VCaP (cell line): ENCODE results near the gene CAMK2B.

Experiments used
- H3K27ac ChIP-seq: fragments of 450-650 bp; 2 replicates; pipeline ENCODE4 v1.5.1; 2017
- TF ChIP-seq, protein P1 (sequence below): fragments of 450-650 bp; conservative IDR thresholded peaks from 2 replicates; pipeline ENCODE4 v1.5.1; 2017; ENCODE audit warnings: mild to moderate bottlenecking, moderate library complexity

The CAMK2B gene

DNA sequence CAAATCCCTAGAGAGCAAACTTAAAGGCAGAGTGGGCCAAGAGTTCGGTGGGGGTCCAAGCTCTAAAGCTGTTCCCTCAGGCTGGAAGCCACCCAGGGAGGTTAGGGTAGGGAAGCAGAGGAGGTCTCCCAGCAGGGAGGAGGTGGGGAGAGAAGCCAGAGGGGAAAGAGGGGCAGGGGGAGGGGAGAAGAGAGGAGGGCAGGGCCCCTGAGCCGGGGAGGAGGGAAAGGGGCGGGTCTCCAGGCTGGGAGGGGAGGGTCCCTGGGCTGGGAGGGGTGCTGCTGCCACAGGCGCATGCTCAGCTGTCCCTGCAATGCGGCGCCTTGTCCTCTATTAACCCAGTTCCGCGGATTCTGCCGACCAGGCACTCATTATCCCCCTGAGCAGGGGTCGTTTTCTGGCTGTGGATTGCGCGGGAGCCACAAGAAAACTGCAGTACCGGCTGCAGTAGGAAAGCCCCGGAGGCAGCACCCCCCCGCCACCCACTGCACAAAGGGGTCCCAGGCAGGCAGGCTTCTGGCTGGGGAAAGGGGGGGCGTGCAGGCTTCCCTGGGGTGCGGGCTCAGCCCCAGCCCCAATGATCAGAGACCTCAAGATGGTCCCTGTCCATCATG, 49.3 kb downstream of the CAMK2B start:
- TF ChIP-seq, protein P1, sequence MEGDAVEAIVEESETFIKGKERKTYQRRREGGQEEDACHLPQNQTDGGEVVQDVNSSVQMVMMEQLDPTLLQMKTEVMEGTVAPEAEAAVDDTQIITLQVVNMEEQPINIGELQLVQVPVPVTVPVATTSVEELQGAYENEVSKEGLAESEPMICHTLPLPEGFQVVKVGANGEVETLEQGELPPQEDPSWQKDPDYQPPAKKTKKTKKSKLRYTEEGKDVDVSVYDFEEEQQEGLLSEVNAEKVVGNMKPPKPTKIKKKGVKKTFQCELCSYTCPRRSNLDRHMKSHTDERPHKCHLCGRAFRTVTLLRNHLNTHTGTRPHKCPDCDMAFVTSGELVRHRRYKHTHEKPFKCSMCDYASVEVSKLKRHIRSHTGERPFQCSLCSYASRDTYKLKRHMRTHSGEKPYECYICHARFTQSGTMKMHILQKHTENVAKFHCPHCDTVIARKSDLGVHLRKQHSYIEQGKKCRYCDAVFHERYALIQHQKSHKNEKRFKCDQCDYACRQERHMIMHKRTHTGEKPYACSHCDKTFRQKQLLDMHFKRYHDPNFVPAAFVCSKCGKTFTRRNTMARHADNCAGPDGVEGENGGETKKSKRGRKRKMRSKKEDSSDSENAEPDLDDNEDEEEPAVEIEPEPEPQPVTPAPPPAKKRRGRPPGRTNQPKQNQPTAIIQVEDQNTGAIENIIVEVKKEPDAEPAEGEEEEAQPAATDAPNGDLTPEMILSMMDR = no peak

GRCh38 chr7:44275146-44275545, 50.2 kb downstream of the CAMK2B start:
- no peak overlapping the region for H3K27ac ChIP-seq
- TF ChIP-seq, protein P1 = no peak

More for the DNA sequence above, 49.3 kb downstream of the CAMK2B start:
- H3K27ac ChIP-seq = no peak overlapping the region

DNA sequence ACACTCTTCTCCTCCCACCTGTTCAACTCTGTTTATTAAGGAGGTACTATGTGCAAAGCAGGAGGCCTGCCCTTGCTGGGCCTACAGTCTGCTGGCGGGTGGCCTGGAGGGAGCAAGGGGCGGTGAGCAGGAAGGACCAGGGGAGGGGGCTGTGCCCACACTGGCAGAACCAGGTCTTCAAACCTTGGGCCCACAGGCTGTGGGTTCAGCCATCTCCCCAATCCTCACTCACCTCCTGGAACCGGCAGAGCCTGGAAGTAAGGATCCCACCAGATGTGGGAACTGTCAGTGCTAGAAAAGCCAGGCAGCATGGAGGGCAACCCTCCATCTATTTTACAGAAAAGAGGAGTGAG, 50.8 kb downstream of the CAMK2B start:
- TF ChIP-seq, protein P1 = no peak
- H3K27ac ChIP-seq = no peak overlapping the region

- TF ChIP-seq, protein P1 = no peak
These were observed 51.4 kb downstream of the CAMK2B start for GRCh38 chr7:44273681-44274622.

GRCh38 chr7:44272981-44273380, 52.4 kb downstream of the CAMK2B start:
- TF ChIP-seq, protein P1 = no peak
- H3K27ac ChIP-seq = no peak overlapping the region

More at GRCh38 chr7:44273681-44274622, 51.4 kb downstream of the CAMK2B start:
- no peak overlapping the region for H3K27ac ChIP-seq

- no peak overlapping the region for H3K27ac ChIP-seq
- TF ChIP-seq, protein P1 = no peak
These were observed 52.9 kb downstream of the CAMK2B start for GRCh38 chr7:44272456-44272855.

DNA sequence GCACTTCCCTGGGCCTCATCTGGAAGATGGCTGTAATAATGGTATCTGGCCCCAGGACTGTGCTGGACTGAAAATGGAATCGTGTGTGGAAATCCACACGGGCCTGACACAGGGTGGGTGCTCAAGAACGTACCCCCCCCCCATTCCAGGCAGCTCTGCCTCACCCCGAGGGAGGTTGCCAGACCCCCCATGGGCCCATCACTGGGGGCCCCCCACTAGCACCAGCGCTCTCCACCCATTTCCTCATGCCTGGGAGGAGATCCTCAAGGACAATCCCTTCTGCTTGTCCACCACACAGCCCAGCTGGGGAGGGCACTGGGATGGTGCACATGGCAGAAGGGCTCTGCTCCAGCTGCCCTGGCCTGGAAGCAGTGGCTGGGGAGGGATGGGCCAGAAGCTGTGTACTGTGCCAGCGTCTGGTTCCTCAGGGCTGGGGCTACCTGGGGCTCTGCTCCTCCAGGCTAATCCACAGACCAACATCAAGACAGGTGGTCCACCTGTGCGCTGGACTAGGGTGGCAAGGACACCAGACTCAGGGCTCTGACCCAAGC, 55.4 kb downstream of the CAMK2B start:
- TF ChIP-seq, protein P1 = no peak
- H3K27ac ChIP-seq = no peak overlapping the region
